HG03196 (cell line): ENCODE measurements around the gene CHI3L1.

Experiments used
- ATAC-seq: cut with Tn5 transposase; IDR thresholded peaks from one replicate; pipeline ENCODE4 v1.9.1; 2021; ENCODE audit not compliant: unreplicated experiment

The CHI3L1 gene

DNA sequence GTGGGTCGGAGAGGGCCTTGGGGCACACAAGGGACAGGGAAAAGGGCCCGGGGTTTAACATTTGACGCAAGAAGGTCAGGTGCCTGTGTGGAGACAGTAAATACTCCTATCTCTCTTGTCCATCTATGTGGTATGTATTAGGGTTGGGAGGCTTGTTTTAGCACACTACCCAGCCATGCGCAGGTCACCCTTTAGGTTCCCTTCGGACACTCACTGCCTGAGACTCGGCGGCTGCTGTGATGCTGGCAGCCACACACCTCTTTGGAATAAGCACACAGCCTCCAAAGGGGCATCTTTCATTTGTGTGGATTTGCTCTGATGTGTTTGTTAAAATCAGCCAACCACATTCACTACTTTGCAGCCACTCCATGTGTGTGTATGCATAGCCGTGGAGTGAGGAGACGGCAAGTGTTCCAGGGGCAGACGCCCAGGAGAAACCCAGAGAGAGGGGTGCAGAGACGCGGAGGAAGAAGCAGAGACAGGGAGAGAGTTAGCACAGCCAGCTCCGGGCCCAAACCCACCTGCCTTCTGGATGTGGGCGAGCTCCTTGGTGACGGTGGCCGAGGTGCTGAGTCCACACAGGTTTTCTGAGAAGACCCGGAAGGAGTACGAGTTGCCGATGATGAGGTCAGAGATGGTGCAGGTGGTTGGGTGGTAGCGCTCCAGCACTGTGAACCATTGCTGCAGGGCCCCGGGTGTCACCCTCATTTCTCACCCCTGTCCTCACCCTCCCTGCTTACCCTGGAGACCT is 16.6 kb downstream of the CHI3L1 start:
- ATAC-seq, result no peak

DNA sequence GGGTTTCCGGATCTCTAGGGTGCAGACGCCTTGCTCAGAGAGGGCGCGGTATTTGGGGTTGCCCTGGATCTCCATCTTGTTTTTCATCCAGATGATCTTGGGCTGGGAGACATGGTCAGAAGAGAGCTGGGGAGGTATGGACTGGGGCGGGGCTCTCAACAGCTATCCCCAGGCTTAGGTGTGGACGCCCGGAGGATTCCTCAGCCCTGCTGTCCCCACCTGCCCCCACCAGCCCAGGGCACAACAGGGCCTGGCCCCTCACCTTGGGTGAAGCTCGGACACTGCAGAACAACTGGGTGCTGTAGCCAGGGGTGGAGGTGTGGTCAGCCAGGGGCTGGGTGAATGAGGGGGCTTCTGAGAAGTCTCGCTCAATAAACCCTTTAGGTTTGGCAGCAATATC is 17.5 kb downstream of the CHI3L1 start:
- ATAC-seq, result no peak

DNA sequence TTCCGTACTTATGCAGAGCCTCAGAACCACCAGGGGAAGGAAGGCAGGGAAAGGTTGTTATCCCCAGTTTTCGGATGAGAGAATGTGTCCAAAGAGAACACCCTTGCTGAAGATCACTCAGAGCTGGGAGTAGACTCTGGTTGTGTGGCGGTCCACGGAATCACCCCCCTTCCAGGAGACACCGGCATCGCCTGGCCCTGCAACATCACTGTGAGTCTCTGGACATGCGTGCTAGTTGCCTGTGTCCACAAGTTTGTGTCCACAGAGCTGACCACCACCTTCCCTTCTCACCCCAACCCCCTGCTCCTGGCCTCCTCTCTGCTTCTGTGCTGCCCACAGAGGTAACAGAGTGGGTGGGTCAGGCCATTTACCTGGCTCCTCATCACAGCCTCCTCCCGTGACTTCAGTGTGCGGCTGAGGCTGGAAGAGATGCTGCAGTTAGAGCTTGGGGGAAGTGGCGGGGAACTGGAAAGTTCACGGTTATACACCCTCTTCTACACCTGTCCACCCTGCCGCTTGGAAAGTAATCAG is 18.2 kb downstream of the CHI3L1 start:
- no peak for ATAC-seq

GRCh38 chr1:203167913-203168200 is 18.6 kb downstream of the CHI3L1 start:
- ATAC-seq, result no peak

GRCh38 chr1:203167026-203167912 is 19.2 kb downstream of the CHI3L1 start:
- no peak for ATAC-seq

DNA sequence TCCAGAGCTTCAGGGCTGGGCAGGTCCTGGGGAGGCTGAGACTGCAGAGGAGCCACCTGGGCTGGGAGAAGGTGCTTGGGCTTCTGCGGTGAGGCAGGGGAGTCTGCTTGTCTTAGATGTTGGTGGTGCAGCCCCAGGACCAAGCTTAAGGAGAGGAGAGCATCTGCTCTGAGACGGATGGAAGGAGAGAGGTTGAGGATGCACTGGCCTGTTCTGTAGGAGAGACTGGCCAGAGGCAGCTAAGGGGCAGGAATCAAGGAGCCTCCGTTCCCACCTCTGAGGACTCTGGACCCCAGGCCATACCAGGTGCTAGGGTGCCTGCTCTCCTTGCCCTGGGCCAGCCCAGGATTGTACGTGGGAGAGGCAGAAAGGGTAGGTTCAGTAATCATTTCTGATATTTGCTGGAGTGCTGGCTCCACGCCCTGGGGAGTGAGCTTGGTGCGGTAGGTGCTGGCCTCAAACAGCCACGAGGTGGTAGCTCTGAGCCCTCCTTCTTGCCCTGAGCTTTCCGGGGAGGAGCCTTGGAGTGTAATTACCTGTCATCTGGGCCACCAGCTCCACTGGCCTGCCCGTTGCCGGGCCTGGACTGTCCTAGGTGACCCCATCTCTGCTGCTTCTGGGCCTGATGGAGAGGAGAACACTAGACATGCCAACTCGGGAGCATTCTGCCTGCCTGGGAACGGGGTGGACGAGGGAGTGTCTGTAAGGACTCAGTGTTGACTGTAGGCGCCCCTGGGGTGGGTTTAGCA is 20.1 kb downstream of the CHI3L1 start:
- no peak for ATAC-seq

DNA sequence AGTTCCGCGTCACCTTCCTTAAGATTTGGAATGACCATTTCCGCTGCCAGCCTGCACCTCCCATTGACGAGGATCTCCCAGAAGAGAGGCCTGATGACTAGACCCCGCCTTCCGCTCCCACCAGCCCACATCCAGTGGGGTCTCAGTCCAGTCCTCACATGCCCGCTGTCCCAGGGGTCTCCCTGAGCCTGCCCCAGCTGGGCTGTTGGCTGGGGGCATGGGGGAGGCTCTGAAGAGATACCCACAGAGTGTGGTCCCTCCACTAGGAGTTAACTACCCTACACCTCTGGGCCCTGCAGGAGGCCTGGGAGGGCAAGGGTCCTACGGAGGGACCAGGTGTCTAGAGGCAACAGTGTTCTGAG is 20.7 kb downstream of the CHI3L1 start:
- ATAC-seq, result no peak

GRCh38 chr1:203165101-203165799 is 21.3 kb downstream of the CHI3L1 start:
- no peak for ATAC-seq

- ATAC-seq, result no peak
Measured at GRCh38 chr1:203163891-203164635, 22.4 kb downstream of the CHI3L1 start.

DNA sequence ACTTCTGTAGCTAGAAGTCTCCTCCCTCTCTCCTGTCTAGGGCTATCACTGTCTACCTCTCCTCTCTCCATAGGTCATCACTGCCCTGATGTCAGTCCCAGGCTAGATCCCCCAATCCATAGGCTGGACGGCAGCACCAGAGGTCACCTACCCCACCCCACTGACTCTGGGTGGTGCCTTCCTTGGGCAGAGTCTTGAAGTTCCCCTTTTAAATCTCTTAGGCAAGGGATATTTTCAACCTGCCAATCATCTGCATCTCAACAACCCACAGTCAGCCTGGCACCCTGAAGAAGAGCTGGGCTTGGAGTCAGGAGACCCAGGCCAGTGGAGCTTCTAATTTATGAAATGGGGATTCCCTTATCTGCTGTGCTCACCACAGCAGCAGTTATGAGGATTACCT is 24.1 kb downstream of the CHI3L1 start:
- no peak for ATAC-seq

DNA sequence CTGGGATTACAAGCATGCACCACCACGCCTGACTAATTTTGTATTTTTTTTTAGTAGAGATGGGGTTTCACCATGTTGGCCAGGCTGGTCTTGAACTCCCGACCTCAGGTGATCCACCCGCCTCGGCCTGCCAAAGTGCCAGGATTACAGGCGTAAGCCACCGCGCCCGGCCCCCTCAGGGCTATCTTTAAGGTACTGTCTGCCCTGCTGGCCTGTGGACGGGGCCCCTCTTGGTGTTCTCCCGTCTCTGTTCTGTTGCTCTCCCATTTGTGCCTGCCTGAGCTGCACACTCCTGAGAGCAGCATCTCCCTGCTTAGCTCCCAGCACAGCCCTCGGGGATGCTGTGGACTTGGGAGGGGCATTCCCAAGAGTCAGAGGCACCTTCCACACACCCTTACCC is 24.8 kb downstream of the CHI3L1 start:
- ATAC-seq, result no peak

- no peak for ATAC-seq
Measured at GRCh38 chr1:203161175-203161574, 25.3 kb downstream of the CHI3L1 start.

GRCh38 chr1:203159844-203160243 is 26.7 kb downstream of the CHI3L1 start:
- no peak for ATAC-seq

- no peak for ATAC-seq
Measured at GRCh38 chr1:203158960-203159665, 27.4 kb downstream of the CHI3L1 start.

- ATAC-seq, result no peak
Measured at GRCh38 chr1:203158423-203158822, 28.1 kb downstream of the CHI3L1 start.

DNA sequence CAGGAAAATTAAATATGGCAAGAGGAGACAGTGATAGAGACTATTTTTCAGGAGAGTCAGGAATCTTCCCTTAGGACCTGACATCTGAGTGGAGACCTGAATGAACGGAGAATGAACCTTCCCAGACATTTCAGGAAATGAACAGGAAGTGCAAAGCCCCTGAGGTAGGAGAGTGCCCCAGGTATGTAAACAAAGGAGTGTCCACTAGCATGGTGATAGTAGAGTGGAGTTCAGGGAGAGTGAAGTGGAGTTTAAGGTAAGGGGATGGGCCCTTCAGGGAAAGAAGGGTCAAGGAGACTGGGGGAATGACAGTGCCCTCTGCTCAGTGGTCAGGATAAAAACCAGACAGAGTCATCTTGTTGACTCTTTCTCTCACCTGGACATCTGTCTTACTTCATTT is 30.2 kb downstream of the CHI3L1 start:
- no peak for ATAC-seq

- no peak for ATAC-seq
Measured at GRCh38 chr1:203153989-203154821, 32.3 kb downstream of the CHI3L1 start.

DNA sequence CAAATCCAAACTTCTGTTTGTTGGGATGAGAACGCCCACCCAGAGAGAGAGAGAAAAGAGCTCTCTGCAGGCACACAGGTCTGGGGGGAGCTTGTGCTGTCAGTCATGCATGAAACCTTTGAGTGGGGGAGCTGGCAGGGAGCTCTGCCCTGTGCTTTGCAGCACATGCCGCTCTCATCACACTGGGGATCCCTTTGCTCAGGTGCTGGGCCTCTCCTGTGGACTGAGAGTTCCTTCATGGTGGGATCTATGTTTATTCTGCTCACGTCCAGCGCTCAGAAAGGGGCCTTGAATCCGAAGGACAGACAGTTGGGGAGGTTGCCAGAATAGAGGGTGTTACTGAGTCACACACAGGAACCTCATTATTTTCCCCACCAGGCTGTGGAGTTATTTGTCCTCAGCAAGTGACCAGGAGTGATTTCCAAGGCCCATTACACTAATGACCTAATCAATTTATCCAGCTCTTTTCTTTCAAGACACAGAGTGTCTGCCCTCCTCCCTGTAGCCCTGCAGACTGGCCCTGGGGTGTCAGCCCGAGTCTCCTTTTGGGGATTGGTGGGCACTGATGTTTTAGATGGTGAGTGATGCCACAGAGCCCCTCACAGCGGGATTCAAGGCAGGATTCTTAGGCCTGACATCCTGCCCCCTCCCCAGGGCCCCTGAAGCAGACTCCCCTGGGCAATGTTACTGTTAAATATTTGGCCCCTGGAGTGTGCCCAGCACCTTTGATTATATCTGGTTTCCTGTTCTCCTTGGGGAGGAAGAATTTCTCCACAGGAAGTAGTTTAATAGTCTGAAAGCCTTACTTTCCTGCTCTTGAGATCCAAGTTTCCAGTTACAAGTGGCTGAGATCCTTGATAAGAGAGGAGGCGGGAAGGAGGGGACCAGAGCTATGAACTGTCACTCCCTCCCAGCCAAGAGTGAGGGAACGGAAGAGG is 33.2 kb downstream of the CHI3L1 start:
- no peak for ATAC-seq
